IMR-90 (cell line): Measurements from ENCODE around the gene IQCM. TPM values are rescaled to one million over a fixed set of nuclear protein-coding genes. Genes with fewer than 3 reads are reported as not detected.

Experiments
- ATAC-seq: fragments of 200-7000 bp; cut with Tn5 transposase; 2 replicates; pipeline ENCODE4 v1.9.1; 2020; ENCODE audit warnings: low read depth, mild to moderate bottlenecking, moderate library complexity
- BruUV-seq: library from RNA; stranded (reverse); fragments of 400-500 nt; replicated peaks from 2 replicates; lab custom pipeline; 2021; lab: Mats Ljungman, UMichigan
- CTCF ChIA-PET: fragments of 300-600 bp; formaldehyde crosslinking; extraction: SDS; loops from one replicate; lab custom pipeline; 2021; ENCODE audit warnings: antibody characterized with exemption; lab: Yijun Ruan, JAX
- POLR2A ChIA-PET: fragments of 300-600 bp; sonication (Branson Sonifier 250); formaldehyde crosslinking; loops from one replicate; lab custom pipeline; 2022; ENCODE audit warnings: antibody characterized with exemption; ENCODE audit not compliant: unreplicated experiment; lab: Charles Lee
- DNase-seq: peaks from one replicate; pipeline ENCODE4 v3.0.0; 2013
- H2AFZ ChIP-seq: replicated peaks from 2 replicates; pipeline ENCODE3; 2013; ENCODE audit warnings: low read length, mild to moderate bottlenecking; ENCODE audit not compliant: poor library complexity
- H2AK5ac ChIP-seq: 2 replicates; pipeline ENCODE4 v1.6.1; 2013; ENCODE audit warnings: low read depth, low read length, inconsistent platforms
- H2AK9ac ChIP-seq: replicated peaks from 2 replicates; pipeline ENCODE3; 2013; ENCODE audit warnings: mild to moderate bottlenecking, low read depth, low read length, moderate library complexity; ENCODE audit not compliant: poor library complexity
- H2BK120ac ChIP-seq: 2 replicates; pipeline ENCODE4 v1.6.1; 2013; ENCODE audit warnings: low read depth, low read length, inconsistent platforms
- H2BK15ac ChIP-seq: 3 replicates; pipeline ENCODE4 v1.6.1; 2013; ENCODE audit warnings: low read depth, low read length, inconsistent platforms
- H2BK20ac ChIP-seq: 2 replicates; pipeline ENCODE4 v1.6.1; 2013; ENCODE audit warnings: low read depth, mild to moderate bottlenecking, inconsistent platforms, low read length, moderate library complexity
- H2BK5ac ChIP-seq: 2 replicates; pipeline ENCODE4 v1.6.1; 2013; ENCODE audit warnings: mild to moderate bottlenecking, low read depth, low read length, inconsistent platforms; ENCODE audit not compliant: poor library complexity, severe bottlenecking
- H3K14ac ChIP-seq: replicated peaks from 2 replicates; pipeline ENCODE4 v1.6.1; 2013; ENCODE audit warnings: low read depth, low read length, inconsistent platforms
- H3K18ac ChIP-seq: 2 replicates; pipeline ENCODE4 v1.6.1; 2013; ENCODE audit warnings: low read depth, low read length, control low read depth
- H3K23ac ChIP-seq: 2 replicates; pipeline ENCODE4 v1.6.1; 2013; ENCODE audit warnings: low read depth, low read length, inconsistent platforms
- H3K27ac ChIP-seq: 2 replicates; pipeline ENCODE4 v1.5.1; 2013; ENCODE audit warnings: mild to moderate bottlenecking, control low read depth, low read length; ENCODE audit not compliant: insufficient read depth
- H3K27me3 ChIP-seq: 2 replicates; pipeline ENCODE4 v1.6.1; 2013; ENCODE audit warnings: low read length; ENCODE audit not compliant: control insufficient read depth, insufficient read depth
- H3K36me3 ChIP-seq: 2 replicates; pipeline ENCODE4 v1.6.1; 2013; ENCODE audit warnings: low read length, mixed read lengths; ENCODE audit not compliant: control insufficient read depth, insufficient read depth
- H3K4ac ChIP-seq: 2 replicates; pipeline ENCODE4 v1.6.1; 2013; ENCODE audit warnings: low read depth, low read length, inconsistent platforms
- H3K4me1 ChIP-seq: 2 replicates; pipeline ENCODE4 v1.6.1; 2013; ENCODE audit warnings: low read length, mixed read lengths; ENCODE audit not compliant: control insufficient read depth, insufficient read depth
- H3K4me2 ChIP-seq: 2 replicates; pipeline ENCODE4 v1.6.1; 2013; ENCODE audit warnings: low read depth, mild to moderate bottlenecking, control low read depth, low read length, moderate library complexity
- H3K4me3 ChIP-seq: 2 replicates; pipeline ENCODE4 v1.5.1; 2013; ENCODE audit warnings: low read depth, mild to moderate bottlenecking, control low read depth, low read length, moderate library complexity; ENCODE audit not compliant: insufficient read depth
- H3K56ac ChIP-seq: 2 replicates; pipeline ENCODE4 v1.6.1; 2013; ENCODE audit warnings: low read length, inconsistent platforms; ENCODE audit not compliant: insufficient read depth; ENCODE audit errors: extremely low read depth
- H3K79me1 ChIP-seq, 2 experiments: 2 replicates each; pipeline ENCODE4 v1.6.1; 2013; ENCODE audit warnings: low read length in 2 of 2, inconsistent platforms in 1 of 2, low read depth in 1 of 2
- H3K9ac ChIP-seq: 2 replicates; pipeline ENCODE4 v1.6.1; 2013; ENCODE audit warnings: low read depth, low read length, control low read depth
- H3K9me1 ChIP-seq: 2 replicates; pipeline ENCODE4 v1.6.1; 2013; ENCODE audit warnings: low read length, inconsistent platforms; ENCODE audit not compliant: insufficient read depth
- H3K9me3 ChIP-seq: 2 replicates; pipeline ENCODE4 v1.6.1; 2013; ENCODE audit warnings: low read length; ENCODE audit not compliant: control insufficient read depth, insufficient read depth
- H4K20me1 ChIP-seq: 2 replicates; pipeline ENCODE4 v1.6.1; 2013; ENCODE audit warnings: low read length, inconsistent platforms; ENCODE audit not compliant: insufficient read depth
- H4K5ac ChIP-seq: 2 replicates; pipeline ENCODE4 v1.6.1; 2013; ENCODE audit warnings: mild to moderate bottlenecking, low read depth, low read length, control low read depth
- H4K8ac ChIP-seq, 2 experiments: 2 replicates each; pipeline ENCODE4 v1.6.1; 2013; ENCODE audit warnings: low read depth in 2 of 2, low read length in 2 of 2, control low read depth in 1 of 2, inconsistent platforms in 1 of 2
- H4K91ac ChIP-seq: 2 replicates; pipeline ENCODE4 v1.6.1; 2013; ENCODE audit warnings: low read depth, low read length, inconsistent platforms; ENCODE audit not compliant: insufficient read depth
- BHLHE40 ChIP-seq: fragments of 150-350 bp; IDR thresholded peaks from 2 replicates; pipeline ENCODE4 v1.6.1; 2016; ENCODE audit warnings: mild to moderate bottlenecking, low read depth, low read length
- CEBPB ChIP-seq: IDR thresholded peaks from 2 replicates; pipeline ENCODE4 v1.6.1; 2012; ENCODE audit warnings: low read depth, low read length, improper control_type of control experiment
- CHD1 ChIP-seq: IDR thresholded peaks from 2 replicates; pipeline ENCODE4 v1.6.1; 2012; ENCODE audit warnings: low read depth, low read length, improper control_type of control experiment
- CTCF ChIP-seq: conservative IDR thresholded peaks from 2 replicates; pipeline ENCODE4 v1.5.1; 2012; ENCODE audit warnings: mild to moderate bottlenecking, low read depth, low read length, improper control_type of control experiment
- ELK1 ChIP-seq: fragments of 150-350 bp; IDR thresholded peaks from 2 replicates; pipeline ENCODE4 v1.6.1; 2016; ENCODE audit warnings: low read depth, mild to moderate bottlenecking, low read length, moderate library complexity, borderline replicate concordance
- FOS ChIP-seq: fragments of 150-350 bp; IDR thresholded peaks from 2 replicates; pipeline ENCODE4 v1.6.1; 2016; ENCODE audit warnings: low read depth, low read length
- MXI1 ChIP-seq: IDR thresholded peaks from 2 replicates; pipeline ENCODE4 v1.6.1; 2012; ENCODE audit warnings: low read depth, mild to moderate bottlenecking, low read length, moderate library complexity, borderline replicate concordance
- POLR2A ChIP-seq: IDR thresholded peaks from 2 replicates; pipeline ENCODE4 v1.6.1; 2012; ENCODE audit warnings: mild to moderate bottlenecking, low read depth, low read length
- RCOR1 ChIP-seq: IDR thresholded peaks from 2 replicates; pipeline ENCODE4 v1.6.1; 2012; ENCODE audit warnings: mild to moderate bottlenecking, low read length, improper control_type of control experiment; ENCODE audit not compliant: insufficient replicate concordance
- RFX5 ChIP-seq: IDR thresholded peaks from 2 replicates; pipeline ENCODE4 v1.8.0; 2012; ENCODE audit warnings: low read depth, mild to moderate bottlenecking, low read length, moderate library complexity
- SMC3 ChIP-seq: fragments of 150-350 bp; IDR thresholded peaks from 2 replicates; pipeline ENCODE4 v1.6.1; 2016; ENCODE audit warnings: low read depth, mild to moderate bottlenecking, antibody characterized with exemption, low read length, moderate library complexity
- WGBS, 2 experiments: methylation state at CpG; one replicate each; pipeline versions ENCODE4 v1.1.5 to v1.1.7; 2013; ENCODE audit warnings: missing lambda C conversion rate in 2 of 2; ENCODE audit not compliant: insufficient read length in 1 of 2; ENCODE audit errors: extremely low coverage in 2 of 2; 5-methylcytosine and 5-hydroxymethylcytosine counted together
- dilution Hi-C: fragments of 300-500 bp; cut with HindIII; formaldehyde crosslinking; loops from one replicate; pipeline ENCODE4 v1.14.3; 2018; ENCODE audit warnings: low sequenced_read_pairs; ENCODE audit not compliant: unreplicated experiment
- in situ Hi-C: fragments of 300-500 bp; cut with MboI; formaldehyde crosslinking; loops from 3 replicates; pipeline ENCODE4 v1.14.3; 2019; ENCODE audit warnings: low sequenced_read_pairs, inconsistent platforms, mixed read lengths
- intact Hi-C: fragments of 100-400 bp; cut with micrococcal nuclease; formaldehyde crosslinking; loops from 2 replicates; pipeline ENCODE4 v1.10.0; 2022
- polyA plus RNA-seq, 3 experiments: library from polyadenylated mRNA; depleted of rRNA; stranded (reverse); fragments of >200 nt; gene quantifications; 2 replicates each; pipeline ENCODE4 v1.2.3, GENCODE V29; 2012; ENCODE audit warnings: low replicate concordance in 1 of 3
- total RNA-seq: library from RNA; depleted of rRNA; stranded (reverse); fragments of >200 nt; gene quantifications from 2 replicates; pipeline ENCODE4 v1.2.3, GENCODE V29; 2012

Gene IQCM
- total and polyA plus RNA-seq, 2 of the 4 experiments (the other 2 are of a cell fraction) = not detected

GRCh38 chr4:149353241-149353640 lies 462.4 kb downstream of the IQCM start:
- TF ChIP-seq CHD1 (no peak), RFX5 (no peak), CTCF (no peak), SMC3 (no peak), RCOR1 (no peak), MXI1 (no peak), BHLHE40 (no peak), ELK1 (no peak), CEBPB (no peak), POLR2A (no peak), FOS (no peak)
- no peak overlapping the region for H3K9ac ChIP-seq
- in situ Hi-C loops = no loop called here
- H3K4me3 ChIP-seq = no peak overlapping the region
- H3K4me2 ChIP-seq = no peak overlapping the region
- CTCF ChIA-PET = no interaction called here
- H2BK5ac ChIP-seq = no peak overlapping the region
- H4K8ac ChIP-seq = no peak overlapping the region
- H3K4me1 ChIP-seq = no peaks in the 10 kb centered on the region
- no CpG with 5 or more reads among the region's 3 CpGs for WGBS, 2 experiments
- H2BK20ac ChIP-seq = no peak overlapping the region
- dilution Hi-C loops = no loop called here
- H3K27me3 ChIP-seq = no peaks in the 10 kb centered on the region
- no peak overlapping the region for H4K5ac ChIP-seq
- H2AK9ac ChIP-seq = no peak overlapping the region
- no peaks in the 10 kb centered on the region for H3K9me1 ChIP-seq
- H2AFZ ChIP-seq = no peak overlapping the region
- BruUV-seq = no TSS peak
- intact Hi-C loops = no loop called here
- no peak overlapping the region for H3K23ac ChIP-seq
- H2BK120ac ChIP-seq = no peak overlapping the region
- ATAC-seq (no peak), DNase-seq (no peak)
- no peak overlapping the region for H2AK5ac ChIP-seq
- H4K20me1 ChIP-seq = no peaks in the 10 kb centered on the region
- no peaks in the 10 kb centered on the region for H3K9me3 ChIP-seq
- no peak overlapping the region for H3K4ac ChIP-seq
- H3K79me1 ChIP-seq = no peaks in the 10 kb centered on the region
- H3K14ac ChIP-seq = no peak overlapping the region
- H2BK15ac ChIP-seq = no peak overlapping the region
- no peak overlapping the region for H3K27ac ChIP-seq
- POLR2A ChIA-PET = no interaction called here
- no peak overlapping the region for H3K18ac ChIP-seq
- H3K36me3 ChIP-seq = no peaks in the 10 kb centered on the region
- H3K56ac ChIP-seq = no peak overlapping the region
- H4K91ac ChIP-seq = no peak overlapping the region
